Endothelial cell of umbilical vein (primary cell): Measurements from ENCODE around the gene GRM5.
A peak's percentile ranks its signal among the peaks of the same experiment; 100 is the strongest.

Source experiments
- CTCF ChIP-seq, 2 donors: IDR thresholded peaks; 1 replicate in 1 of 2; 2 replicates in 1 of 2; pipeline ENCODE4 v1.5.1; 2011; ENCODE audit warnings: low read length in 2 of 2, mild to moderate bottlenecking in 2 of 2, moderate library complexity in 2 of 2, control low read depth in 1 of 2, inconsistent platforms in 1 of 2, low read depth in 1 of 2; ENCODE audit not compliant: insufficient read depth in 1 of 2; ENCODE audit errors: extremely low read depth in 1 of 2
- EZH2 ChIP-seq: IDR thresholded peaks from 2 replicates; pipeline ENCODE4 v1.6.1; 2012; ENCODE audit warnings: borderline replicate concordance, low read depth, mild to moderate bottlenecking, moderate library complexity, low read length, inconsistent platforms; ENCODE audit not compliant: severe bottlenecking
- JUN ChIP-seq: IDR thresholded peaks from 2 replicates; pipeline ENCODE4 v1.6.1; 2011; ENCODE audit warnings: borderline replicate concordance, low read depth; ENCODE audit not compliant: insufficient read length, insufficient read depth
- MAX ChIP-seq: IDR thresholded peaks from 2 replicates; pipeline ENCODE4 v1.6.1; 2011; ENCODE audit not compliant: insufficient read depth, insufficient read length
- MYC ChIP-seq: IDR thresholded peaks from one replicate; pipeline ENCODE4 v1.6.1; 2011; ENCODE audit warnings: mild to moderate bottlenecking, low read depth, low read length
- POLR2A ChIP-seq: IDR thresholded peaks from 2 replicates; pipeline ENCODE4 v1.6.1; 2012; ENCODE audit warnings: low read depth, mild to moderate bottlenecking, control low read depth, low read length
- POLR2AphosphoS5 ChIP-seq: IDR thresholded peaks from 2 replicates; pipeline ENCODE4 v1.6.1; 2012; ENCODE audit warnings: low read depth, mild to moderate bottlenecking, control low read depth, low read length, moderate library complexity; ENCODE audit not compliant: insufficient read depth

- TF ChIP-seq CTCF (IDR thresholded peaks at IDR 0.05; ENCODE audit: extremely low read depth in 1 of 2, insufficient read depth in 1 of 2, low read depth in 1 of 2, low read length in 2 of 2), result peak; percentile 60 to 63
- TF ChIP-seq MAX, result no peak
- no peak for TF ChIP-seq JUN
- TF ChIP-seq POLR2A, result no peak
- TF ChIP-seq MYC, result no peak
- no peak for TF ChIP-seq POLR2AphosphoS5
- TF ChIP-seq EZH2, result no peak
Measured at GRCh38 chr11:88552379-88553062, 513.3 kb downstream of the GRM5 start.
